Effector CD8-positive, alpha-beta T cell (primary cell): ENCODE results near the gene PGF.

Experiments used
- DNase-seq: peaks from one replicate; lab custom pipeline; 2025; lab: John Stamatoyannopoulos, UW

Gene PGF

DNA sequence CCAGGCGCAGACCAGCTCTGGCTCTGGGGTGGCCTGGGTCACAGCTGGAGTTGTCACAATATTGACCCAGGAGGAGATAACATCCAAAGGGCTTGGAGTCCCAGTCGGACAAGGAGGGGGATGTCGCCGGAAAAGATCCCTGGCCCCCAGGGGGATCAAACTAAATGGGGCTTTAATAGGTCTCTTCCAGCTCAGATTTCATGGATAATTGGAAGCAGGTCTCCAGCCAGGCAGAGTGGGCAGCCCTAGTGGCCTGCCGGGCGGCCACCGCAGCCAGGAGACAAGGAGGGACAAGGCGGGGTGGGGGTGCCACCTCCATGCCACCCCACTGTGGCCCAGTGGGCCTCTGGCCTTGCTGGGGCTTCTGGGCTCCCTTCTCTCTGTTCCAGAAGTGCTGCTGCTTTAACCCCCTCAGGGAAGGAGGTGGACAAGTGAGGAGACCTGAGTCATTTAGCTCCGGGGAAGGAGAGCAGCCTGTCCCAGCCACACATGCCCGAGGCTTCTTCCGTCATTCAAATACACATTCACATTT, 23.1 kb upstream of the PGF start:
- no peak for DNase-seq

- DNase-seq, result no peak
Measured at GRCh38 chr14:74977901-74978385, 22.5 kb upstream of the PGF start.

DNA sequence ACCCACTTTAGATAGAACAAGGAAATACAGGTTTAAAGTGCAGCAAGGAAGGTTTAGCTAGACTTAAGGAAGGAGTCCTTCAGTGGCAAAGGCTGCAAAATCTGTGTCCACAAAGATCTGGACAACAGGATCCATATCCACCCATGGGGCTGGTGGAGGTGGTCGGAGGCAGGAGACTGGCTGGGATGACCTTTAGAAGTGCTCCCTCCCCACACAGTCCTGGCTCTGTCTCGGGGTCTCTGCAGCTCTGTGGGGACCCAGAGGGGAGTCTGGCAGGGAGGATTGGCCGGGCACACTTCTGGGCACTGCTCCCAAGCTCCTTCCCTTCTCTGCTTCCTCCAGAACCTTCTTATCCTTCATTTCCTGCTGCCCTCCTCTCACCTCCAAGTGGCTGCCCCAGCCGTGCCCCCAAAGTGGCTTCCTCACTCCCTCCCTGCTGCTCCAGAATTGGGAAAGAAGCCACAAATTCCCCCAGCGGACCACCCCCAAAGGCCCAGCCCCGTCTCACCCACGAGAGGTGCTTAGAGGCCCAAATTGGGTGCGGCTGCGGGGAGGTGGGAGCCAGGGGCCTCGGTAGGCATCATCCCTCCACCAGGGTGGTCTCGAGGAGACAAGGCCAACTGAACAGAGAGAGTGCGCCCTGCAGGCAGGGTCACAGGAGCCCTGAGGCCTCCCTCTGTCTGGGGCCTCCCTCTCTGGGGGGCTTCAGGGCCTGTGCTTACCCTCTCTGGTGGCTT, 21.9 kb upstream of the PGF start:
- no peak for DNase-seq

- DNase-seq, result no peak
Measured at GRCh38 chr14:74976264-74977113, 21.1 kb upstream of the PGF start.

DNA sequence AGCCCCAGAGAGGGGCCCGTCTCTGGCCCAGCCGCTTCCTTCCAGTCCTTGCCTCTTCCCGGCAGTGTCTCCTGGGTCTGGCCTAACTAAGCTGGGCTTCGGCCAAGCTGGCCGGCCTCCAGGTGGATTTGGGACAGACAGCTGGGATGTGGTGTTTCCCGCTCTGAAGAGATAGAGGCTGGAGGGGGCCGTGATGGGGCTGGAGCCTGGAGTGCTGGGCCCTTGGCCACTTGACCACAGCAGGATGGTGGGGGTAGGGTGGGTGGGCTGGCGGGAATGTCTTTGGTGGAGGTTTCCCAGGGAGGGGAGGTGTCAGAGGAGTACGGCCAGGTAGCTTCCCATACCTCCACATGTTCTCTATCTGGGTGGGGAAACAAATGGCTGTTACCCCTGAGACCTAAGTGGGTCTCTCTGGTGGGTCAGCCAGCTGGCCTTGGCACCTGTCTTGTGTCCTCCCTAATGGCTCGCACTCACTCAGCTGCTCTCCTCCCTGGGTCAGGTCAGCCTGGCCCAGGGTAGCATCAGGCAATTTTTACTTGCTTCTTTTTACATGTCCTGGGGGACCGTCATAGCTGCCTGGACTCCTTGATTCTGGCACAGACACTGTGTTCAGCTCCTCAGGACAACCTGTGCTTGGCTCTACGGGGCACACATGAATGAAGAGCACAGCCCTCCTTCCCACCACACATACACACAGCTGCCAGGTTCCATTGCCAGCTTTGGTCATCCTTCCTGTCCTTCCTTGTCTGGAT, 19.8 kb upstream of the PGF start:
- no peak for DNase-seq

- no peak for DNase-seq
Measured at GRCh38 chr14:74974364-74975058, 19.1 kb upstream of the PGF start.

DNA sequence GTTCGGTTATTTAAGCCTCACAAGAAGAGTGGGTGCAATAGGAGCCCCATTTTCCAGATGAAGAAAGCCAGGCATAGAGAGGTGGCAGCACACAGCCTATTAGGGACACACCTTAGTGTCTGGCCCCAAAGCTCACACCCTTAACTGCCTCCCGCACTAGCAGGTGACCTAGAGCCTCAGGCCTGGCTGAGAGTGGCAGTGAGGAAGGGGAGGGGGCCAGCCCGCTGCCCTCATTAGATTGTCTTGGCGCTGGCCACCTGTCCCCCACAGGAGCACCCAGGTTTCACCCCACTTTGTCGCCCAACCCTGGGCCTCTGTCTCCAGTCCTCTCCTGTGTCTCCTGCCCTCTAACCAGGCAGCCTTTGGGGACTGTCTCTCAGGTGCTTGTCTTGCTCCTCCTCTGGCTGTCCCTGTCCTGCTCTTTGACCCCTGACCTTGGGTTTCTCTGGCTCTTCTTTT, 18.5 kb upstream of the PGF start:
- no peak for DNase-seq

- DNase-seq, result no peak
Measured at GRCh38 chr14:74973003-74973653, 17.7 kb upstream of the PGF start.

DNA sequence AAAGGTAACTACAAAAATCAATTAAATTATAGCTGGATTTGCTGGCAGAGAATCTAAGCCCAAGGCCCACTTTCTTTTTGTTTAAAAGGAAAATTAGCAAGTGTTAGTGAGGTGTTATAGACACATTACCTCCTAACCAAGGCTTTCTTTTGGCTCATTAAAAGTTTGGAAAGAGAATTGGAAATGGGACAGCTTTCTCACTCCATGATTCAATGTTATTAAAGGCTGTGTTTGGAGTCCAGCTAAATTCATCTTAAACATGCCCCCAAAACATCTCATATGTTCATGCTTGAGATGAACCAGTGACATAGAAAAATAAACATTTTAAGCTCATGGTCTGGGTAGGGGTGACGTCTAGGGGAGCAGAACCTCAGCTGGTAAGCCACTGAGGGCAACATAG, 13.4 kb upstream of the PGF start:
- DNase-seq, result no peak

DNA sequence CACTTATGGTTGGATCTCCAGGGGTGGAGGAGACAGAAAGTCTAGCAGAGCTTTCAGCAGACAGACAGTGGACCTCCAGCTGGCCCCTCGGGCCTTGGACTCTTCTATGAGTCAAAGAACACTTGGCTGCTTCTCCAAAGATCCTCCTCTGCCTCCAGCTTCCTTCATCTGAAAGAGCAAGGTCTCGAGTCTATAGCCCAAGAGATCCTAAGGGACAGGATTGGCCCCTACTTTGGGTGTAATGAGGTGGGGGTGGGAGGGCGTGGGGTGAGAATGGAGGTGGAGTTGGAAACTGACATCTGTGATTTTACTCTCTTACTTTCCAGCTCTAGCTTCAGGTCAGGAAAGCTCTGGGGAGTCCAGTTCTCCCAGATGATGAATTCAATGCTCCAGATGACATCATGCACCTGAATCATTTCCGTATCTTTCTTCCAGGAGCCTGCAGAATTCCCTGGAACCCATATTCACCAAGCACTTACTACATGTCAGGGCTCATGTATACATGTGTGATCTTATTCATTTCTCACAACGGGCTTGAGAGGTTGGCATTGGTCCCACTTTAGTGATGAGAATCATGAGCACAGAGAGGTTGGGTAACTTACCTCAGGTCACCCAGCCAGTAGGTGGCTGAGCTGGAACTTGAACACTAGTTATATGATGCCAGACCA, 10.2 kb upstream of the PGF start:
- no peak for DNase-seq

- no peak for DNase-seq
Measured at GRCh38 chr14:74964787-74965485, 9.5 kb upstream of the PGF start.

DNA sequence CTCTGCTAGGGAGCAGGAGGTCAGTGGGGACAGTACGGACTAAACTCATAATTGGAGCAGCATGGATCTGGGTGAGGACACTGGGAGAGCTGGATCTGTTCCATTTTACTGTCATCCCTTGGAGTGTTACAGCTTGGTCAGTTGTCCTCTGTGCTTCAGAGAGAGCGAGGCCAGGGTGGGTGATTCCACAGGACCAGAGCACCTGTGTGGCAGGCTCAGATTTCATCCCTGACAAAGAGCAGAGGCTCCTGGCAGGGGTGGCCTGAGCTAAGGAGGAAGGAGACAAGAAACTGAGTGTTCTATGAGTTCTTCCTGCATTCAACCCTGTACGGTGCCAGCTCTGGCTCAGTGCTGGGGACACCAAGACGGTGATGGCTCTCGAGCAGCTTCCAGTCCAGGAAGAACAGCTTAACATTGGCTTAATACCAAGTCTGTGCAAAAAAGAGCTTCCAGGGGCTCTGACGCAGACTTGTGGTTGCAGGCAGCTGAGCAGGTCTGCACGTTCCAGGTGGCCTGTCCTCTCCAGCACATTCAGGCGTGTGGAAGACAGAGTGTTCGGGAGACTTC, 8.4 kb upstream of the PGF start:
- no peak for DNase-seq

DNA sequence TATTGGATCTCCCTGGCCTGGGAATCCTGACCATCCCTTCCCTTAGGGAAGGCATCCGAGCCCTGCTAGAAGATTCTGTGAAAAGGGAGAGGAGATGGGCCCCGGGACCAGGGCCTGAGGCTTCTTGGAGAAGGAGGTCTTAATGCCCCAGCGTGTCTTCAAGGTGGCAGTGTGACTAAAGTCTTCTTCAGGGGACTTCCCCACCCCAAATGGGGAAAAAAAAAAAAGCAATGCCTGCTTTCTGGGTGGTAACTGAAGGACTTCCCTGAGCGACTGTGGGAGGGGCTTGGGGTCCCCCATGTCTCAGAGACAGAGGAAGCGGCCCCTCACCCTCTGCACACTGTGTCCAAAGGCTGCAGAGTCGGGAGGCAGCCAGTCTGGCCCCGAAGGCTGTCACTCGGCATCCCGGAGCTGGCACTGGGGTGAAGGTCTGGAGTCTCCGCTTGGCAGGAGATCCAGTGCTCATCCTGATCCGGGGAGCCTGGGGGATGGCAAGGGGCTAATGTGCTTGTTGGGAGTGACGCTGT, 7.8 kb upstream of the PGF start:
- no peak for DNase-seq

GRCh38 chr14:74962493-74962892, 7.1 kb upstream of the PGF start:
- DNase-seq, result no peak

DNA sequence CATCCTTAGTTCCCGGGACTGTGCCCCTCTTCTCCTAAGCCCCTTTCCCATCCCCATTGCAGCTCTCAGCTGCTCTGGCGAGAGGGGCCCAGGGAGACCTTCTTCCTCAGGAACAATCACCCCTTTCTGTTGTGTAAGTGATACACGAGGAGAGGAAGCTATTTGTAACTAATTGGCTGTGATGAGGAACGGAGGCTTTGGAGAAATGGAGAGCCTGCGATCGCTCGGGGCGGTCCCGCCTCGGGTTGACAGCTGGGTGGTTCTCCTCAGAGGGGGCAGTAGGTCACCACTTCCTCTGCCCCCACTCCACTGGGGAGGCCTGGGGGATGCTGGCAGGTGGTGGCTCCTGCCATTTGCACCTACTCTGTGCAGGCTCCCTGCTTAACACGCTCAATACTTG, 6.6 kb upstream of the PGF start:
- DNase-seq, result no peak

DNA sequence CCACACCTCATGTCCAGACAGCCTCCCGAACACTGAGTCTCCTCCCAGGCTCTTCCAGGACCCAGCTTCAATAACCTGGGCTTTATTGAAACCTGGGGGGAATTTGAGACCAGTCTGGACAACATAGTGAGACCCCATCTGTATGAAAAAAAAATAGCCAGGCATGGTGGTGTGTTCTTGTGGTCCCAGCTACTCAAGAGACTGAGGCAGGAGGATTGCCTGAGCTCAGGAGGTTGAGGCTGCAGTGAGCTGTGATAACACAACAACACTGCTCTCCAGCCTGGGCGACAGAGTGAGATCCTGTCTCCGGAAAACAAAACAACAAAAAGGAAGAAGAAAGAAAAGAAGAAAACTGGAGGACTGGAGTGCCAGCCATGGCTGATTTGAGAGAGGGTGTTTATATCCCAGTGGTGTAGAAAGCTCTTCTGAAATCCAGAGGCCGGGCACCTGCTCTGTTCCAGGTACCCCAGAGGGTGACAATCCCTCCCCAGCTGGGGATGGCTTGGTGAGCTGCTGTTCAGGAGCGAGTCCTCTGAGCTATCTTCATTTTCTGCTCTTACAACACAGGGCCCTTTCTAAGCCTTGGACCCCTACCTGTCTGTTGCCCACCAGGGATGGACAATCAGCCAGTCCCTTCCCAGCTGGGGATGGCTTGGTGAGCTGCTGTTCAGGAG, 6.0 kb upstream of the PGF start:
- no peak for DNase-seq

DNA sequence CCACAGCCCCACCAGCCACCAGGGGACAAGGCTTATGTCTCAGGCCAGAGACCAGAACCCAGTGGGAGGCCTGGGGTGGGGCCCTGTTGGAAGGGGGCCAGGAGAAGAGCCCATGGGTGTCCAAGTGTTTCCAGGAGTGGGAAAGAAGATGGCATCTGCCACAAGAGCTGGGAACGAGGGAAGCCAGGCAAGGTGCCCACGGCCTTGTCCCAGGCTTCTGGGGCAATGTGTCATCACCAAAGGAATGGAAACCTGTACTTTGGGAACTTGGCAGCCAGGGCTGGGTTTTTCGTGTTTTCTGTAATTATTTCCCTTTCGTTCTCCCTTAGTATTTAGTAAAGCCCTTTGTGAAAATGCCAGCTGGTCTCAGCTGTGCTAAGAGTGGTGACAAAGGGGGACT, 5.3 kb upstream of the PGF start:
- DNase-seq, result no peak

DNA sequence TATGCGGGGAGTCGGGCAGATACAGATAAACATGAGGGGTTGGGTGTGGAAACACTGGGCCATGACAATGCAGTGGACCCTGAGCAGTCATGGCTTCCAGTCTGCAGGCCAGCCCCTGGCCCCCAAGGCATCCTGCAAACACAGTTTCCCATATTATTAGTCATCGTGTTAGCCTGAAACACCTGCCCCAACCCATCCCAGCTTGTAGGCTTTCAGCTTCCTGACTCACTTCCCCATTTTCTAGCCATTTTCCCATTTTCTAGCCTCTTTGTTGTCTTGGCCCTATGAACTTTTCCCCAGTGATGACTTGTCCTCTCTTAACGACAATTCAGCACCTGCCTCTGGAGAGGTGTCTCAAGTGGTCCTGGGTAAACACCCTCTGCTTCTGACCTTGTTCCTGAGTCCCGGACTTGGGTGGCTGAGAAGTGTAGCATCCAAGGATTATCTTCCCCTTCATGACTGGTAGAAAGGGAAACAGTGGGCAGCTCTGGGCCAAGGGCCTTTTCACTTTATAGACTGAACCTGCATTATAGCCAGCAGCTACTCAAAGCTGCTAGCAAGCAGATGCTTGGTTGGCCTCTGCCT, 4.3 kb upstream of the PGF start:
- DNase-seq, result no peak
